OCI-LY3 (cell line): Measurements from ENCODE around the gene ALOX5.

ENCODE experiments used
- H2AFZ ChIP-seq: fragments of 200-600, 300-600 bp; shearing (Covaris generic); 2 replicates; pipeline ENCODE4 v1.6.0; 2014; ENCODE audit warnings: antibody characterized with exemption, low read depth, low read length
- H3K27ac ChIP-seq: fragments of 200-600, 300-600 bp; sonication (generic); 2 replicates; pipeline ENCODE4 v1.5.1; 2014; ENCODE audit warnings: mild to moderate bottlenecking, low read length, moderate library complexity, mixed read lengths
- H3K27me3 ChIP-seq: fragments of 200-600, 300-600 bp; sonication (generic); 2 replicates; pipeline ENCODE4 v1.6.1; 2014; ENCODE audit warnings: low read depth, low read length, mixed read lengths
- H3K36me3 ChIP-seq: fragments of 200-600, 300-600 bp; sonication (generic); replicated peaks from 2 replicates; pipeline ENCODE3; 2014; ENCODE audit warnings: low read depth, low read length, mixed read lengths
- H3K4me1 ChIP-seq: fragments of 300-600, 200-600 bp; sonication (generic); 2 replicates; pipeline ENCODE4 v1.6.1; 2014; ENCODE audit warnings: low read length, mixed read lengths
- H3K4me2 ChIP-seq: fragments of 200-600, 300-600 bp; sonication (generic); 2 replicates; pipeline ENCODE4 v1.6.1; 2014; ENCODE audit warnings: low read length, mixed read lengths
- H3K4me3 ChIP-seq: fragments of 300-600, 200-600 bp; sonication (generic); 2 replicates; pipeline ENCODE4 v1.5.1; 2014; ENCODE audit warnings: antibody characterized with exemption, mild to moderate bottlenecking, low read length, moderate library complexity
- H3K79me2 ChIP-seq: fragments of 300-600, 200-600 bp; shearing (Covaris generic); 2 replicates; pipeline ENCODE4 v1.6.1; 2014; ENCODE audit warnings: mild to moderate bottlenecking, low read length, mixed read lengths
- H3K9ac ChIP-seq: fragments of 300-600, 200-600 bp; shearing (Covaris generic); 2 replicates; pipeline ENCODE4 v1.6.0; 2014; ENCODE audit warnings: mild to moderate bottlenecking, low read length, moderate library complexity
- H3K9me3 ChIP-seq: fragments of 200-600, 300-600 bp; shearing (Covaris generic); 2 replicates; pipeline ENCODE4 v1.6.1; 2014; ENCODE audit warnings: low read length, mixed read lengths; ENCODE audit not compliant: insufficient read depth
- H4K20me1 ChIP-seq: fragments of 200-600, 300-600 bp; sonication (generic); 2 replicates; pipeline ENCODE4 v1.6.1; 2016; ENCODE audit warnings: low read length, mixed read lengths; ENCODE audit not compliant: insufficient read depth
- EZH2phosphoT487 ChIP-seq: fragments of 200-600 bp; shearing (Covaris generic); IDR thresholded peaks from 2 replicates; pipeline ENCODE4 v1.6.1; 2018; ENCODE audit warnings: antibody characterized with exemption, mixed run types, low read depth
- TF ChIP-seq, protein P1 (sequence below): fragments of 200-600, 300-600 bp; sonication (generic); IDR thresholded peaks from 2 replicates; pipeline ENCODE4 v1.5.1; 2014; ENCODE audit warnings: antibody characterized with exemption, low read length, low read depth

Gene ALOX5

DNA sequence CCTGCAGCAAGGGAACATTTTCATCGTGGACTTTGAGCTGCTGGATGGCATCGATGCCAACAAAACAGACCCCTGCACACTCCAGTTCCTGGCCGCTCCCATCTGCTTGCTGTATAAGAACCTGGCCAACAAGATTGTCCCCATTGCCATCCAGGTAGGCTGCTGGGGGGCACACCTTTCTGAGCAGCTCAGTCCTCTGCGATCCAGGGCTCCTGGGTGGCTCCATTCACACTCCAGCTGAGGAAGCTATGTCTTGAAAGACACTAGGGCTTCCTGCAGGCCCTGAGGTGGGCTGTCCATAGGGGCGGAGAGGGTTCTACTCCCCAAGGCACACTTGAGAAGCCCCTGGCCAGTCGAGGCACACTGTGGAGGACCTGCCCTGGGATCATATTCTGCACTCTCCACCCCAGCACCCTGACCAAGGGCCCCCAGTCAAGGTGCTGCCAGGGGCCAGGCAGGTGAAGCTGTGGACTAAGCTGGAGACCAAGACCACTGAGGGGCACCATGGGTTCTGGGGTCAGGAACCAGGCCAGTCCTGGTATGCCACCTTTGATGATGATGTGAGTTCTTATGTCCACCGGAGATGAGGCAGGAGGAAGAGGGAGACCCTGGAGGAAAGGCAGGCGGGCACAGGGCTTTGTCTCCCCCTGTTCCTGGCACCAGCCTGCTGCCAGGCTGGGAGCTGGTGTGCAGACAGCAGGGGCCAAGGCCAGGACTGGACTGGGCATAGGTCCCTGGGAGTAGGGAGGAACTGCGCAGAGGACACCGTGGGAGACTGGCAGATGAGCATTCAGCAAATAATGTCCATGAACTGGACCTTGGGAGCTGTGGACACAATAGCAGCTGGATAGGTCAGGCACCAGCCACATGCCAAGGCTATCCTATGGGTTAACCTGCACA, 54.8 kb downstream of the ALOX5 start:
- no peaks in the 10 kb centered on the region for H3K4me1 ChIP-seq
- H3K36me3 ChIP-seq: no peaks in the 10 kb centered on the region
- no peak overlapping the region for H3K4me2 ChIP-seq
- no peak for TF ChIP-seq EZH2phosphoT487
- TF ChIP-seq, protein P1, sequence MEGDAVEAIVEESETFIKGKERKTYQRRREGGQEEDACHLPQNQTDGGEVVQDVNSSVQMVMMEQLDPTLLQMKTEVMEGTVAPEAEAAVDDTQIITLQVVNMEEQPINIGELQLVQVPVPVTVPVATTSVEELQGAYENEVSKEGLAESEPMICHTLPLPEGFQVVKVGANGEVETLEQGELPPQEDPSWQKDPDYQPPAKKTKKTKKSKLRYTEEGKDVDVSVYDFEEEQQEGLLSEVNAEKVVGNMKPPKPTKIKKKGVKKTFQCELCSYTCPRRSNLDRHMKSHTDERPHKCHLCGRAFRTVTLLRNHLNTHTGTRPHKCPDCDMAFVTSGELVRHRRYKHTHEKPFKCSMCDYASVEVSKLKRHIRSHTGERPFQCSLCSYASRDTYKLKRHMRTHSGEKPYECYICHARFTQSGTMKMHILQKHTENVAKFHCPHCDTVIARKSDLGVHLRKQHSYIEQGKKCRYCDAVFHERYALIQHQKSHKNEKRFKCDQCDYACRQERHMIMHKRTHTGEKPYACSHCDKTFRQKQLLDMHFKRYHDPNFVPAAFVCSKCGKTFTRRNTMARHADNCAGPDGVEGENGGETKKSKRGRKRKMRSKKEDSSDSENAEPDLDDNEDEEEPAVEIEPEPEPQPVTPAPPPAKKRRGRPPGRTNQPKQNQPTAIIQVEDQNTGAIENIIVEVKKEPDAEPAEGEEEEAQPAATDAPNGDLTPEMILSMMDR: no peak
- H4K20me1 ChIP-seq: no peaks in the 10 kb centered on the region
- no peaks in the 10 kb centered on the region for H3K79me2 ChIP-seq
- H3K9me3 ChIP-seq: no peaks in the 10 kb centered on the region
- H3K9ac ChIP-seq: no peak overlapping the region
- H3K27me3 ChIP-seq: no peaks in the 10 kb centered on the region
- no peak overlapping the region for H3K27ac ChIP-seq
- H3K4me3 ChIP-seq: no peak overlapping the region
- H2AFZ ChIP-seq: no peak overlapping the region

DNA sequence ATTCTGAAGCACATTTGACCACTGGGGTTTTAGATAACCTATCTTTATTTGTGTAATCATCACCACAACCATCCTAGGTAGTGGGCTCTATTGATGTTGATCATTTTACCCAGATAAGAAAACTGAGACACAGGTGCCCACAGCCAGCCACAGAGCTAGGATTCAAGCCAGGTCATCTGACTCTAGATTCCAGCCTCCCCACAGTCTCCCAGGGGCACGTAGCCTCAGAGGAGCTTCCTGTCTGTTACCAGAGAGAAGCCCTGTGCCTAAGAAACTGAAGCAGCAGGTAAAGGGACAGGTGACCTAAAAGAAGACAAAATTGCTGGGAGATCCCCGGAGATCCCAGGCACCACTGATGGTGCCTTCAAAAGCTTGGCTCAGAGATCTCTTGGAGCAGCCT, 55.8 kb downstream of the ALOX5 start:
- H3K36me3 ChIP-seq: no peaks in the 10 kb centered on the region
- no peaks in the 10 kb centered on the region for H4K20me1 ChIP-seq
- no peak overlapping the region for H3K4me3 ChIP-seq
- H3K9me3 ChIP-seq: no peaks in the 10 kb centered on the region
- no peak overlapping the region for H2AFZ ChIP-seq
- H3K4me2 ChIP-seq: no peak overlapping the region
- TF ChIP-seq, protein P1: no peak
- TF ChIP-seq EZH2phosphoT487: no peak
- H3K27ac ChIP-seq: no peak overlapping the region
- H3K79me2 ChIP-seq: no peaks in the 10 kb centered on the region
- H3K4me1 ChIP-seq: no peaks in the 10 kb centered on the region
- no peak overlapping the region for H3K9ac ChIP-seq
- no peaks in the 10 kb centered on the region for H3K27me3 ChIP-seq

DNA sequence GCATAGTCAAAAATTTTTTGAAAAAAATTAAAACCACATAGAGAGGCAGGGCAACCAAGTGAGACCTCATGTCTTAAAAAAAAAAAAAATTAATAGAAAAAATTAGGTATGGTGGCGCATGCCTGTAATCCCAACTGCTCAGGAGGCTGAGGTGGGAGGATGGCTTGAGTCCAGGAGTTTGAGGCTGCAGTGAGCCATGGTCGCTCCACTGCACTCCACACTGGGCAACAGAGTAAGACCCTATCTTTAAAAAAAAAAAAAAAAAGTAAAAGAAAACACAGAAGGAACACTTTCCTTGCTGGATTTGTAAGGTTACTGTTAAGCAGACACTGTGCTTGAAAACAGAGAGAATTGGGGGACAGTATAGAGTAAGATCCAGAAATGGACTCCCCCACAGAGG, 58.1 kb downstream of the ALOX5 start:
- Histone ChIP-seq H2AFZ (no peak overlapping the region), H3K9me3 (no peaks in the 10 kb centered on the region), H3K4me2 (no peak overlapping the region), H4K20me1 (no peaks in the 10 kb centered on the region), H3K36me3 (no peaks in the 10 kb centered on the region), H3K4me1 (no peaks in the 10 kb centered on the region), H3K27ac (no peak overlapping the region), H3K79me2 (no peaks in the 10 kb centered on the region), H3K4me3 (no peak overlapping the region), H3K27me3 (no peaks in the 10 kb centered on the region), H3K9ac (no peak overlapping the region)
- no peak for TF ChIP-seq EZH2phosphoT487
- TF ChIP-seq, protein P1: no peak

DNA sequence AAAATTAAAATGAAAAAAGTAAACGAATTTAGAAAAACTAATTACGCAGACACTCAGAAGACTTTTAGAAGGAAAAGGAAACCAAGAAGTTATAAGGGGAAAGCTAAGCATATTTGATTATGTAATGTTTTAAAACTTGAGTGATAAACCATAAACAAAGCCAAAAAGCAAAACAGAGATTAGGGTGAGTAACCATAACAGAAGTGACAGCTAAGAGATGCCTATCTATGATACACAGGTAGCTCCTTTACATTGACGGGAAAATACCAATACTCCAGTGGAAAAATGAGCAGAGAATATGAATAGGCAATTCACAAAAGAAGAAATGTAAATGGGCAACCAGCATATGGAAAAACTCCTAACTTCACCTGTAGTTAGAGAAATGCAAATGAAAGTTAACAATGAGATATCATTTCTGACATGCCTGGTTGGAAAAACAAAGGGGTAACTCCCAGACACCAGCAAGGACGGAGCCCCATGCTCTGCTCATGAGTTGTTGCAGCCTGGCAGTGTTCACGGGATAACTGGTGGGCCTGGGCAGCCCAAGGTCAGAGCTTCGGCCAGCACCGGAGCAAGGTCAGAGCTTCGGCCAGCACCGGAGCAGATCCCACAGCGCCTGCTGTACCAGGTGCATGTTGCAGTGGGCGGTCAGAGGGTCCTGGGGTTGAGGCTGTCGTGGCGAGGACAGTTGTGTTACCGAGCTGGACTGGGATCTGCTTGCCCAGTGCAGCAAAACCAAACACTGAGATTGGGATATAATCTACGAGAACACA, 58.9 kb downstream of the ALOX5 start:
- no peak overlapping the region for H3K4me3 ChIP-seq
- no peaks in the 10 kb centered on the region for H3K36me3 ChIP-seq
- 0 out of 2 replicates have a peak, but pooled peaks cover 5% of the 10 kb centered on the region for H3K4me1 ChIP-seq
- H3K9me3 ChIP-seq: no peaks in the 10 kb centered on the region
- H3K79me2 ChIP-seq: no peaks in the 10 kb centered on the region
- H3K4me2 ChIP-seq: no peak overlapping the region
- no peaks in the 10 kb centered on the region for H4K20me1 ChIP-seq
- H3K9ac ChIP-seq: no peak overlapping the region
- TF ChIP-seq, protein P1: no peak
- no peak for TF ChIP-seq EZH2phosphoT487
- no peak overlapping the region for H3K27ac ChIP-seq
- H2AFZ ChIP-seq: no peak overlapping the region
- H3K27me3 ChIP-seq: no peaks in the 10 kb centered on the region
